Fibroblast of skin of scalp (primary cell): ENCODE measurements around the gene SUSD1.
"Not testable (repeated sequence)": the region's sequence is repeated elsewhere in the genome, so short reads cannot be mapped to it uniquely, and the experiment has no call there.

Source experiments
- DNase-seq: peaks from one replicate; pipeline ENCODE4 v3.0.0-alpha.2; 2013

Gene SUSD1

DNA sequence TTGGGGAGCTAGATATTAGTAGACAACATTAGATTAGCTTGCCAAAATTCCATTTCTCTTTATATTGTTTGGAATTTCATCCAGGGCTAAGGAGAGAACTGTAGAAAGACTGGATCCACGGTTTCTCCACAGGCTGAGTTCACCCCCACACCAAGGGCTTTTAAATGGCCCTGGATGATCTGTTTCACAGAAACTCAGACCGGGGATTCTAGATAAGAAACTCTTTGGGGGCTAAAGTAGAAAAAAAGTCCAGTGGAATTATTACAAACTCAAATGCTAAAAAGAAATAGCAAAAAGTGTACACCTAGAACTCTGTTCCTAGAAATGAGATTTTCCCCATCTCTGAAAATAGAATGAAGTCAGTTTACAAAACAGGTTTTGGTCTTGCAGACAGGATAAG, 80.9 kb downstream of the SUSD1 start:
- no peak for DNase-seq

DNA sequence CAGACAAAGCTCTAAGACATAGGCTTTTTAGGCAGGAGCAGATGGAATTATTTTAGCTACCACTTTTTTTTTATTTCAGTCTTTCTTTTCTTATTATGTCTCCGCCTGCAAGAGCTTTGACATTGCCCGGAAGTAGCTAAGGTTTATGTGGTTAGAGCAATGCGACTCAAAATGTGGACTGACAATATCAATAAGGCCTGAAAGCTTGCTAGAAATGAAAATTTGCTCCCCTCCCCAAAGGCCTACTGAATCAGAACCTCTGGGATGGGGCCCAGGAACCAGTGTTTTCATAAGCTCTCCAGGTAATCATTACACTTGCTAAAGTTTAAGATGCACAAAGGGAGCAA, 81.3 kb downstream of the SUSD1 start:
- DNase-seq: no peak

DNA sequence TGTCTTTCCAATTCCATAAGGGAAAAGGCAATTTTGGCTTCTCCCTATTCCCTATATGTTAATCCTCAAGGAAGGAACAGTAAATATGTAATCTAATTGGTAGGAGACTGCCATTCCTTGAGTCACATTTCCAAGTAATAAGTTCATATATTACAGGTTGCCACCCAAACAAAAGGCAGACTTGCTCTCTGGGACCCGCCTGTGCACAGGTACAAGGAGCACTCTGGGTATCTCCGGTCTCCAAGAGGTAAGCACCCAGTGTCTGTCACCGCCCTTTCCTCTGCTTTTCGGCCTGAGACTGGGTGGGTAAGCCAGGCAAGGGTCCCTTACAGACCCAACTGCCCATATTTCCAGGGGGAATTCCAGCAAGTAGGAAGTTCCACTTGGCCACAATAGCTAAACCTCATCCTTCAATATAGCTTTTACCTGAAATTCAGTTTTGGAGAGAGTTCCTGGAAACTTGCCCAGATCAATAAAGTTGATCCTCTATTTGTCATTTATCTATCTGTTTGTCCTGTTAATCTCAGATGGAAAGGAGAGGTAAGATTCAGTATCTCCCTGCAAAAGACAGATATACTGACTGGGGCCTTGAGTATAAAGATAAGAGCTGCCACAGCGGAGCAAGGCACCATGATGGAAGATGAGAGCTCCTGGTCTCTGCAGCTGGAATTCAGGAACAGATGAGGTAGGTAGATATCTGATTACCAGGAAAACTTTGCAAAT, 81.8 kb downstream of the SUSD1 start:
- no peak for DNase-seq

DNA sequence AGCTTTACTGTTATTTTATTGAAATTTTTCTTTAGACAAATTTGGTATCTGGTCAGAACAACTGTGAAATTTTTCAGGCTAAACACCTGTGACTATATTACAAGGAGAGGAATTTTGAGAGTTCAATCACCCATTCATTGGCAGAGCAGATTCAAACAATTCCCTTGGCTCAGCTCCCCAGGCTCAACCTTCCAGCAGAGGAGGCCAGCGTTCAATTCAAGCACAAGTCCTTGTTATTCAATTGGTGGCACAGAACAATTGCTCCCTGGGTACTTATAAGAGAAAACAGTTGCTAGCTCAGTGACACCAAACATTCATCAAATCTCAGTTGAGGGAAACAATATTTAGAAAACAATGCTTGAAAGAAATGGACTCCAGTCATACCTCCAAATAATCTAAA, 83.3 kb downstream of the SUSD1 start:
- DNase-seq: peak; percentile 14

DNA sequence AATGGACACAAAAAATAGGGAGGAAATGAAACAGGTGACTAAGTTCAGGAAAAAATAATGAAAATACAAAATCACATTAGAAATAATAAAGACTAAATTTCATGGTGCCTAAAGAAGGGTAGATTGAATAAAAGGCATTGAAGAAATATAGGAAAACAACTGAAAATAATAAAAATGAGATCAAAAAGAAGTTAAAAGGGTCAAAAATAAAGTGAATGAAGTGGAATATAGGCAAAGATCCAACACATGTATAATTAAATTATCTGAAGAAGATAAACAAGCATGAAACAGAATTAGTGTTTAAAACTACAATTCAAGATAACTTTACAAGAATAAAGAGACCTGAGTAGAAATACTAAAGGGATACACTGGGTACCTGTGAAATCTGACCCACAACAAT, 87.6 kb downstream of the SUSD1 start:
- DNase-seq: no peak

DNA sequence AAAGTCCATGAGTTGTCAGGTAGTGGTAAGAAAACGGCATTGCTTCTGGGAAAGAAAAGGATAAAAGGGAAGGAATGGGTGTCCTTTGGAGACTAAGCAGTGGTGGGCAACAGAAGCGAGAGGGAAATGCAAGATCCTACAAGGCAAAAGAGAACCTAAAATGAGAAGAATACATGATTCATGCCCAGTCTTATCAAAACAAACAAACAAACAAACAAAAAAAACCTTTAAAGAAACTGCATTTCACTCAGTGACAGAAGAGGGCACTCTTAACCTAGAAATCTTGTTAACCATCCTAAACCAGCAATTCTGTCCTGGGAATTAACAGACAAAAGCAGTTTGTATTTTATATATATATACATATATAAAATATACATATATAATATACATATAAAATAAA, 88.5 kb downstream of the SUSD1 start:
- DNase-seq: peak; percentile 13

DNA sequence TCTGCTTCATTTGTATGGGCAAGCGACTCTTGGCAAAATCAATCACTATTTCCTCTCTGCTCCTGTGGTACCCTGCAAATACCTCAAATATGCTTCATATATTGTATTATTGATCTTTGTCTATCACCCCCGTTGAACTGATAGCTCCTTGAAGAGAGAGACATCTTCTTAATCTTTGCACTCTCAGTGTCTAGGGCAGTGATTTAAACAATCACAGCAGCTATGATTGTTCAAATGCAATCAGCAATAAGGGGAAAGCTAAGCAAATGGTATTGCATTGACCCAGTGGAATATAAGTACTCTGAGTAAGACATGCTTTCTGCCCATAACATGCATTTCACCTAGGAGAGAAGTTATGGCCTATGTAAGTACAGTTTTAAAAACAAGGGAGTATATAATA, 90.2 kb downstream of the SUSD1 start:
- no peak for DNase-seq

DNA sequence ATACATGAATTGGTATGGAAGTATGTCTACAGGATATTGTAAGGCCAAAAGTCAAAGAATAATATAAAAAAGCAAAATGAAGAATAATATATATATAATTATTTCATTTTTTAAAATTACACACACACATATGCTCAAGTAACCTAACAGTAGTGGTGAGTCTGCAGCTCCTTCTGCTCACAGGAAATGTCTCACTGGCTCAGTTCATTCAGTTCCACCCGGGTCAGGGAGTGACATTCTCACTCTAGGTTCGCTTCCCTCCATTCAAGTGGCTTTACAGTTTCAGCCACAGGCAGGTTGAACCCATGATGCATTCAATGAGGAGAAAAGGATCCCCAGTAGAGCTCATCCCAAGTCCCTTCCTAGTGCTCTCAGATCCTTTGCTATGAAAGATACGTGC, 90.8 kb downstream of the SUSD1 start:
- DNase-seq: no peak

DNA sequence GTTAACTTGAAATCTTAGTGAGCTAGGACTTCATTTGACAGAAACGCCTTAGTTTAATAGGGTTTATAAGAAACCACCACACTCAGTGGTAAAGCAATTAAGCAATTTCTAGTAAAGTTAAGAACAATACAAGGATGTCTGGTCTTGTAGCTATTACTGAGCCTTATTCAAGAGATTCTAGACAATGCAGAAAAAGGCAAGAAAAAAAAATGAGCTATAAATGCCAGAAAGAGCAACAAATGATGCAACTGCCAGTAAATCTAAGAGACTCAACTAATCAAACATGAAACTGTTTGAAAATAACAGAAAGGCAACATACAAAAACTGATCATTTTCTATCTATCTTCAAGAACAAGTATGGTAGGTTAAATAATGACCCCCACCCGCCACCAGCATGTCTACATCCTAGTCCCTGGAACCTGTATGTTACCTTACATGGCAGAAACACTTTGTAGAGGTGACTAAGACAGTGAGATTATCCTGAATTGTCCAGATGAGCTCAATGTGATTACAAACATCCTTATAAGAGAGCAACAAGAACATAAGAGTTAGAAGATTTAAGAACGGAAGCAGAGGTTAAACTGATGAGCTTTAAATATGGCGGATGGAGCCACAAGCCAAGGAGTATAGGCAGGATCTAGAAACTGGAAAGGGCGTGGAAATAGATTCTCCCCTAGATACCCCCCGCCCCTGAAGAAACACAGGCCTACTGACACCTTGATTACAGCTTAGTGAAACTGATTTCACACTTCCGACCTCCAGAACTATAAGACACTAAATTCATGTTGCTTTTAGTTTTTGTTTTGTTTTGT, 93.0 kb downstream of the SUSD1 start:
- peak; percentile 56 for DNase-seq

DNA sequence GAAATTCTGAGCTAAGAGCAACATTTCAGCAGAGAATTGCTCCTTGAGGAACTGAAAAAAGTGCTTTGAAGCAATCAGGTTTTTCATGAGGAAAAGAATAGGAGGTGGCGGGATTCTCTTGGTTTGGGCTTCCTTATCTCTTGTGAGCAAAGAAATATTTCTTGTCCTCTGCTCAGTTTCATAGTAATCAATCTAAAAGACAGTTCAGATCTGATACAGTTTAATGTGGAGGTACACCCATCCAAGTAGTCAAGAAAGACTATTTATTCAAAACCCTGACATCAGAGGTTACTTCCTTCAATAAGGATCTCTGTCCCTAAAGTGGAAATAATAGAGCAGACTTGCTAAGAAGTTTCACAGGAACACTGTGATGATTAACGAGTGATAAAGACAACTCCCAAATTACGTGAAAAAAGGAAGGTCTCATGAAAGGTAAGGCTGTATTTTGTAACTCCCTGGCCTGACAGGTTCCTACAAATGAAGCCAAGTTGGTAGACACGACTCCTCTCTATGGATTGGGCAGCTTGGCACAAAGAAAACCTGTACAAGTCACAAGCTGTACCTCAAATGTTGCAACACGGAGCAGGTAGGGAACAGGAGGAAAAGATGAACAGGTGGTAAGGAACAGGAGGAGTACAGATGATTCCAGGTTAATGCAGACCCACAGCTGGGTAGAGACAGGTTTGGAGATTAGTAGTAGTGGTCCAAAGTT, 94.1 kb downstream of the SUSD1 start:
- no peak for DNase-seq

DNA sequence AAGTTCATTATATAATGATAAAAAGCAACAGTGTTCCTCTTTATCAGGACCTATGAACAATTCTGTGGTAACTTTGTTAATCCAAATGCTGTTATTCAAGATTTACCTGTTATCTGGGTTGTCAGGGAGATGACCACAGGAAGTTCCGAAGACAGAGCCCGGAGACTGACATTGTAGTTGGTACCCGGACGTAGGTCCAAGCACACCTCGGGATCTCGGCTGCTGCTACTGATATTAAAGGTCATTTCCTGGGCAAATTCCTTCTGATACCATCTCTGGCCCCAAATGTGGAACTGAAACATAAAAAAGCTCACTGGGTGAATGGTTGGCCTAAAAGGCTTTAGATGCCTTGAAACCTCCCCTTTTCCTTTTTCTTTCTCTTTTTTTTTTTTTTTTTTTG, 96.7 kb downstream of the SUSD1 start:
- DNase-seq: no peak

DNA sequence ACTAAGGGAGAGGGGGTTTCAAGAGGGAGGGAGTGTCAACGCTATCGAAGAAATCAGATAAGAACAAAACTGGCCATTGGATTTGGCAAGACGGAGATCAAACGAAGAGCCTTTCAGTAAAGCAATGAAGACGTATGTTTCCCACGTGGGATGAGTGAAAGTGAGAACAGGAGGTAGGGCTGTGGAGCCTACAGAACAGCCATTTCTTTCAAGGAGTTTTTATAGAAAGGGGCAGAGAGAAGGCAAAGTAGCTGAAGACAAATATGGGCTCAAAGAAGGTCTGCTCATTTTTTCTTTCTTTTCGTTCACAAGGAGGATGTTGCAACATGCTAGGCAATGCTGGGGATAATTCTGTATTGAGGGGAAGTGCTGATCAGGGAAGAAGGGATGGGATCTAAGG, 98.3 kb downstream of the SUSD1 start:
- no peak for DNase-seq

DNA sequence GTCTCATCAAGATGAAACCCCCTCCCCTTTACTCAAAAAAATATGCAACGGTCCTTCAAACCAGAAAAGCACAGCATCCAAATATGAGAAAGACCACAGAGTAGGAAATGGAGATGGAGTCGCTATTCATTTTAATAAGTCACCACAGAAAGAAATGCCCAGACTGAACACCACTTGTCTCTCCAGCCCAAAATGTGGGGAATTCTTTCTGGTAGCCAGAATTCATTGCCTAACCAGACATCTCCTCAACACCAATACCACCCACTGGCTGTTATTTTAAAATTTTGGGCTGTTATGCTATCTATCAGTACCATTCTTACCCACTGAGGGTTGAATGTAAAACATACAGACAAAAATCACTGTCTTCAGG, 100.1 kb downstream of the SUSD1 start:
- no peak for DNase-seq

DNA sequence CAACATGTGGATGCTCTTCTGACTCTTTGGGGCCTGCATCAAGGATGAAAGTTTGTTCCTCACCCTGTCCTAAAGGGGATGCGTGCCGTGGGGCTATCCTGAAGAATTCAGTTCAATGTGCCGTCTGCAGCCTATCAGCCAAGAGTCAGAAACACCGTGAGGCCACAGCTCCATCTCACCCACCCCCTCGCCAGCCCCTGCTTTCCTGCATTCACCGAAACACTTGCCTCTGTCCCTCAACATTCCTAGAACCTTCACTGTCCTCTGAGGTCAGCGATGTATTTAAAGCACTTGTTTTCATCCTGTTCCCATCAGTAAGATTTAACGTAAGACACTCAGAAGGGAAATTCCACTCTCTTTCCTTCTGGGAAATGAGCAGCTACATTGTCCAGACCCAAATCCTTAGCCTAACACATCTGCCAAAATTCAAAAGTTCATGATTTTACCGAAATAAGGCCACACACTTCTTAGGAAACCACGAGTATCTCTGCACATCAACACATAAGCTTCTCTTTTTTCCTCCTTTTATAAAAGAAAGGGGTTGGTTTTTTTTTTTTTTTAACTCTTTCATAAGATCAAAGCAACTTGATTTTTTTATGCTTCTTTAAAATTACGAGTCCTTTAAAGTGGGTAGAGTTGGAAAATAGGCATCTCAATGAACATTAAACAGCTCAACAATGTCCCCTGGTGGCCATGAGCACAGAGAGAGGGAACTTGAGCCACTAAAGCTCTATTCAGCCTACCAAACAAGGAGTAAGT, 100.7 kb downstream of the SUSD1 start:
- peak; percentile 95 for DNase-seq

DNA sequence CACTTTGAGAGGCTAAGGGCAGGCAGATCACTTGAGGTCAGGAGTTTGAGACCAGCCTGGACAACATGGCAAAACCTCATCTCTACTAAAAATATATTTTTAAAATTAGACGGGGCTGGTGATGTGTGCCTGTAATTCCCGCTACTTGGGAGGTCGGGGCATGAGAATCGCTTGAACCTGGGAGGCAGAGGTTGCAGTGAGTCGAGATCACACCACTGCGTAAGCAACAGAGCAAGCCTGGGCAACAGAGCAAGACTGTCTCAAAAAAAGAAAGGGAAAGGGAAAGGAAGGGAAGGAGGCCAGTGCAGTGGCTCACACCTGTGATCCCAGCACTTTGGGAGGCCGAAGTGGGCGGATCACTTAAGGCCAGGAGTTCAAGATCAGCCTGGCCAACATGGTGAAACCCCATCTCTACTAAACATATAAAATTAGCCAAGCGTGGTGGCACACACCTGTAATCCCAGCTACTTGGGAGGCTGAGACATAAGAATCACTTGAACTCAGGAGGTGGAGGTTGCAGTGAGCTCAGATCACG, 101.4 kb downstream of the SUSD1 start:
- DNase-seq: not testable (repeated sequence)

DNA sequence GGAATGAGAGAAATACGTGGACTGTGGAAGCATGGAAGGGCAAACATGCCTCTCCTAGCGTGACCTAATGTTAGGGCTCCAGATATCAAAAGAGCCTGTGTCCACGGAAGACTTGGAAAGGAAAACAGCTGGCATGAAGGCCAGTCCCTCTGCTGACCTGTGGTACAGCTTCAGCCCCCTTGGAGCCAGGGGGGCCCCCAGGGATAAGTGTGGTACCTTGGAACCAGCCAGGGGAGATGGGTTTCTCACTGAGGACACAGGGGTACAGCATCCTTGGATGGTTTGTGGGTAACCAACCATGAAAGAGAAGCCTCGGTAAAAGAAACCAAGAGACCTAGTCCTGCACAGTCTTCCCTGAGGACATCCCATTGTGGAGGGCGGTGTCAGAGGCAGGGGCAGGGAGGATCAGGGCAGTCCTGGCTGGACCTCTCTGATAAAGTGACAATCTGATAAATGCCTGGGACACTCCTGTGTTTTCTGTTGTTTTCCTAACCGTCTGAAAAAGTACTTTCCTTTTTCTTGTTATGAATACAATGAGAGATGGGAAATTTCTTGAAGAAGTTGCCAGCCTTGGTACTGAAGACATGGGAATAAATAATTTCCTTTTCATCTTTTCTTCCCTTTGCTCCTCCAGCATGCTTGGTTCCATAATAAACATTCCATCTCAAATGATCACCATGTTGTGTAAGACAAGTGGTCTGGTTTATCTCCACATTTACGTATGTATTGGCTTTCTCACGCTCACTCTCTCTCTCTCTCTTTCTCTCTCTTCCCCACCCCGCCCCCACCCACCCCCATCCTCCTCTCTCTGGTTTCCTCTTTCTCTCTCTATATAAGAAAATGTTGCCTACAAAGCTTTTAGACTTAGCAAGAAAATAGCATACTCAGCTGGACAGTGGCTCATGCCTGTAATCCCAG, 102.1 kb downstream of the SUSD1 start:
- peak; percentile 95 for DNase-seq

DNA sequence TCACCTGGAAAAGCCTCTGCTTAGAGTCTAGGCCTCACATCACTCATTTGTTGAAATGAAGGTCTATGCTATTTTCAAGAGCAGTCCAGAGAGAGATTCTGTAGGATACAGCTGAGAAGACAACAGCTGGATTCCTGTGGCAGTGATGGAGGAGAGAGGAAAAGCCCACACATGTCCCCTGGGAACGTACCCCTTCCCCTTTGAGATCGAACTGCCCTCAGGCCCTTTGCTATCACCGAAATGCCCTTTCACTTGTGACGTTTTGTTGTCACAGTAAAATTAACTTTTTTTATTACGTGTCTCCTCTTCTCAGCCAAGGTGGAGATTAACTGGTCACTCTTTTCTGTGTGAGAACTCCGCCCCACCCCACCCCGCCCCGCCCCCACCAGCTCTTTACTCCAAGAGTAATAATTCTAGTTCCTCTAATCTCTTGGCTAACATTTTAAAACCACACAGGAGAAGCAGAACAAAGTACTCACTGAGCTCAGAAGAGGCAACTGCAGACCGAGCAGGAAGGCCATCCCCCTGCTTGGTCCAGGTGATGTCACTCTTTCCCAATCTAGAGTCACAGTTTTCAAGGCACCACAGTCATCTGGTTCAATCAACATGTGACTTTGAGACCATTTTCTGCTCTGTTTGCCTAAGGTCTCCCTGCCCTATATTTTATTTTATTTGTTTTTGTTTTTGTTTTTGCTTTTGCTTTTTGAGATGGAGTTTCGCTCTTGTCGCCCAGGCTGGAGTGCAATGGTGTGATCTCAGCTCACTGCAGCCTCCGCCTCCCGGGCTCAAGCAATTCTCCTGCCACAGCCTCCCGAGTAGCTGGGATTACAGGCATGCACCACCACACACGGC, 105.6 kb downstream of the SUSD1 start:
- no peak for DNase-seq

DNA sequence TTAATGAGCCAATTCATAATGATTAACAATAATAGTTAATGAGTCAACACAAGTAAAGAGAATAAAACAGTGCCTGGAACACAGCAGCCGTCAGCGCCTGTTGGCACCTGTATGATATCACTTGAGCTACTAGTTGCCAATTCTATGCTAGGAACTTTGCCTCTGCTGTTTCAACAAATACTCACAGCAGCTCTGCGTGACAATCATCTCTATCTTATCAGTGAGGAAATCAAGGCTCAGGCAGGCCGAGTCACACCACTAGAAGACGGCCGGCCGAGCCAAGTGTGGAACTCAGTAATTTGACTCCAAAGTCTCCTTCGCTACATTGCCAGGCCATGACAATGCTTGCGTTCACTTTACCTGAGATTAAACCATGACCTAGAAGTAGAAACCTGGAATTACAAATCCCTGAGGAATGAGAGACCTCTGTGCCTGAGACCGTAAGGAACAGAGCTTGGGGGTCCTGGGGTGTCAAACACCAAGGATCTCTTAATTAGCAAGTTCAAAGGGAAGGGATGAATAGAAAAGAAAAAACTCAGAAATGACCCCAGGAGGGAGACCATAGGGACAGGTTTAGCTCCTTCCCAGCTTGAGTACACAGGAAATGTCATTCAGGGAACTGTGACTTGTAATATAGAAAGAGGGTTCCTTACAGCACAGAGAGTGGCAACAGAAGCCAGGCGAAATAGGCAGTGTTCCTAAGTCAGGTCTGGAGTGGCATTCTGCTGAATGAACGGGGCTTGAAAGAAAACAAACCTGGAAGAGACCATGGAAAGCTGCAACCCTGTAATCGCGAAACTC, 109.1 kb downstream of the SUSD1 start:
- peak; percentile 68 for DNase-seq

DNA sequence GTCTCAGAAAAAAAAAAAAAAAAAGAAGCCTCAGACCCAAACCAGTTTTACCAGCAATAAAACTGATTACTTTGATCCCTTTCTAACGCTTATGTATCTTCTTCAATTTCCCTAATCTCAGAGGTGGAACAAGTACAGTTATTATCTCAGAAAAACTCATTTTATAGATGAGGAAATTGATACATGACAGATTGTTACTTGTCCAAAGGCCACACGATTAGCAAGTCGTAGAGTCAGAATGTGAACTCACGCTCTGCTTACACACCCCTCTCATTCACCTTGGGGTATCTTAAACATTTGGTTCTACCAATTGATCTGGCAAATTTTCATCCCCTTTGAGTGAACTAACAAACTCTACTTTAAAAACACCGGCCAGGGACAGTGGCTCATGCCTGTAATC, 110.2 kb downstream of the SUSD1 start:
- DNase-seq: no peak

DNA sequence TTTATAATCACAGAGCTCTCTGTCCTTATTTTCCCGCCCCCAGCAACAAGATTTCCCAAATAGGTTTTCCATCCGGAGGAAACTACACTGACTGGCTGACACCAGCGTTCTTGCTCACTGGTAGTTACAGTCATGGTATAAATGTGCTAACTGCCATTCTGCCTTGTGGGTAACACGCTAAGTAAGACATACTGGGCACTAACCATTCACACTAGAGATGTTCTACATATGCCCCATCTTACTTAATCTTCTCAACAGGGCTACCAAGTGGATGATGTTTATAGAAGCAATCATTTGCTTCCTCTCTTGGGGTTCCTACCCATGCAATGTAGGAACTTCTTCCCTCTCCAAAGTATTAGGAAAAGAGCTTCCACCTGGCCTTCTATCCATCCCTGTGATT, 111.5 kb downstream of the SUSD1 start:
- no peak for DNase-seq
